ENCODE measurements around the gene CYP2C9.

CYP2C9 gene

GRCh38 chr10:95039281-95039680 lies 100.8 kb downstream of the CYP2C9 start:
- no peak for DNase-seq
